Skeletal muscle satellite cell (primary cell): ENCODE results near the gene SDE2.
"Not testable (repeated sequence)": the region's sequence is repeated elsewhere in the genome, so short reads cannot be mapped to it uniquely, and the experiment has no call there.

Source experiments
- H3K27me3 ChIP-seq: 2 replicates; pipeline ENCODE4 v1.7.0; 2013; ENCODE audit warnings: low read length; ENCODE audit not compliant: control insufficient read depth, insufficient read depth
- H3K36me3 ChIP-seq: 2 replicates; pipeline ENCODE4 v1.7.0; 2013; ENCODE audit warnings: mild to moderate bottlenecking, control low read depth, low read length; ENCODE audit not compliant: insufficient read depth
- H3K4me1 ChIP-seq: 2 replicates; pipeline ENCODE4 v1.7.0; 2013; ENCODE audit warnings: low read length; ENCODE audit not compliant: control insufficient read depth, insufficient read depth
- H3K4me2 ChIP-seq: 2 replicates; pipeline ENCODE4 v1.7.0; 2013; ENCODE audit warnings: mild to moderate bottlenecking, low read length
- H3K4me3 ChIP-seq: 2 replicates; pipeline ENCODE4 v1.7.0; 2013; ENCODE audit warnings: low read length
- H3K9ac ChIP-seq: 2 replicates; pipeline ENCODE4 v1.7.0; 2013; ENCODE audit warnings: mild to moderate bottlenecking, low read depth, low read length, moderate library complexity
- H3K9me3 ChIP-seq: replicated peaks from 2 replicates; pipeline ENCODE4 v1.7.0; 2013; ENCODE audit warnings: mild to moderate bottlenecking, control low read depth, low read length

SDE2 gene

GRCh38 chr1:225972344-225973152 is 26.6 kb downstream of the SDE2 start:
- no peak overlapping the region for H3K4me3 ChIP-seq

GRCh38 chr1:225970592-225971157 is 28.5 kb downstream of the SDE2 start:
- H3K4me1 ChIP-seq, H3K27me3 ChIP-seq, H3K9me3 ChIP-seq, H3K4me2 ChIP-seq, H3K4me3 ChIP-seq, H3K9ac ChIP-seq, H3K36me3 ChIP-seq: not testable (repeated sequence)

More at GRCh38 chr1:225972344-225973152, 26.6 kb downstream of the SDE2 start:
- Histone ChIP-seq H3K4me2 (no peak overlapping the region), H3K36me3 (peaks cover 5% of the 10 kb centered on the region), H3K9ac (no peak overlapping the region), H3K27me3 (no peaks in the 10 kb centered on the region), H3K9me3 (no peaks in the 10 kb centered on the region), H3K4me1 (no peaks in the 10 kb centered on the region)

GRCh38 chr1:225969751-225970150 is 29.4 kb downstream of the SDE2 start:
- H3K9me3 ChIP-seq, H3K27me3 ChIP-seq, H3K4me3 ChIP-seq, H3K4me1 ChIP-seq, H3K9ac ChIP-seq, H3K4me2 ChIP-seq, H3K36me3 ChIP-seq: not testable (repeated sequence)

- Histone ChIP-seq H3K9ac (no peak overlapping the region), H3K4me3 (no peak overlapping the region), H3K27me3 (peaks cover 3% of the 10 kb centered on the region), H3K36me3 (no peaks in the 10 kb centered on the region), H3K4me2 (no peak overlapping the region), H3K4me1 (no peaks in the 10 kb centered on the region), H3K9me3 (no peaks in the 10 kb centered on the region)
These were observed 33.9 kb downstream of the SDE2 start for GRCh38 chr1:225965231-225965630.

GRCh38 chr1:225963735-225964530 is 35.2 kb downstream of the SDE2 start:
- H3K9ac ChIP-seq = no peak overlapping the region
- no peak overlapping the region for H3K4me3 ChIP-seq
- no peaks in the 10 kb centered on the region for H3K36me3 ChIP-seq
- no peaks in the 10 kb centered on the region for H3K4me1 ChIP-seq
- peaks cover 3% of the 10 kb centered on the region for H3K27me3 ChIP-seq
- H3K4me2 ChIP-seq = no peak overlapping the region
- no peaks in the 10 kb centered on the region for H3K9me3 ChIP-seq

- H3K4me3 ChIP-seq = no peak overlapping the region
- peaks cover 3% of the 10 kb centered on the region for H3K27me3 ChIP-seq
- H3K9ac ChIP-seq = no peak overlapping the region
- H3K36me3 ChIP-seq = no peaks in the 10 kb centered on the region
- no peaks in the 10 kb centered on the region for H3K9me3 ChIP-seq
- no peak overlapping the region for H3K4me2 ChIP-seq
- H3K4me1 ChIP-seq = no peaks in the 10 kb centered on the region
These were observed 36.6 kb downstream of the SDE2 start for GRCh38 chr1:225962440-225962975.

- Histone ChIP-seq H3K4me1 (no peaks in the 10 kb centered on the region), H3K36me3 (no peaks in the 10 kb centered on the region), H3K4me3 (no peak overlapping the region), H3K27me3 (peaks cover 3% of the 10 kb centered on the region), H3K9me3 (no peaks in the 10 kb centered on the region), H3K9ac (no peak overlapping the region), H3K4me2 (no peak overlapping the region)
These were observed 37.3 kb downstream of the SDE2 start for GRCh38 chr1:225961659-225962439.

- Histone ChIP-seq H3K27me3 (peaks cover 10% of the 10 kb centered on the region), H3K9me3 (no peaks in the 10 kb centered on the region), H3K4me1 (no peaks in the 10 kb centered on the region), H3K36me3 (no peaks in the 10 kb centered on the region), H3K9ac (no peak overlapping the region), H3K4me2 (no peak overlapping the region), H3K4me3 (no peak overlapping the region)
These were observed 41.1 kb downstream of the SDE2 start for GRCh38 chr1:225958041-225958440.

- Histone ChIP-seq H3K36me3 (no peaks in the 10 kb centered on the region), H3K27me3 (peaks cover 26% of the 10 kb centered on the region), H3K4me2 (no peak overlapping the region), H3K9ac (no peak overlapping the region), H3K9me3 (no peaks in the 10 kb centered on the region), H3K4me3 (no peak overlapping the region), H3K4me1 (no peaks in the 10 kb centered on the region)
These were observed 44.4 kb downstream of the SDE2 start for GRCh38 chr1:225954753-225955152.

GRCh38 chr1:225953315-225953714 is 45.8 kb downstream of the SDE2 start:
- Histone ChIP-seq H3K36me3 (no peaks in the 10 kb centered on the region), H3K27me3 (peaks cover 35% of the 10 kb centered on the region), H3K4me2 (no peak overlapping the region), H3K9me3 (no peaks in the 10 kb centered on the region), H3K4me1 (no peaks in the 10 kb centered on the region), H3K4me3 (no peak overlapping the region), H3K9ac (no peak overlapping the region)
